Chondrocyte (in vitro differentiated cells): ENCODE measurements around the gene ATXN1L. TPM values are rescaled to one million over a fixed set of nuclear protein-coding genes. Genes with fewer than 3 reads are reported as not detected.

ENCODE experiments used
- DNase-seq: peaks from one replicate; pipeline ENCODE4 v3.0.0; 2021; ENCODE audit warnings: mixed read lengths, low spot score
- H3K27ac Mint-ChIP-seq: one replicate; pipeline ENCODE4 v1.8.0; 2021; ENCODE audit warnings: mild to moderate bottlenecking, moderate library complexity, mixed read lengths; ENCODE audit not compliant: unreplicated experiment
- H3K27me3 Mint-ChIP-seq: 2 replicates; pipeline ENCODE4 v1.8.0; 2021; ENCODE audit warnings: low read depth, mixed read lengths
- H3K36me3 Mint-ChIP-seq: 2 replicates; pipeline ENCODE4 v1.8.0; 2021; ENCODE audit warnings: low read depth, mixed read lengths
- H3K4me1 Mint-ChIP-seq: 2 replicates; pipeline ENCODE4 v1.8.0; 2021; ENCODE audit warnings: low read depth, mild to moderate bottlenecking, mixed read lengths
- H3K4me3 Mint-ChIP-seq: one replicate; pipeline ENCODE4 v1.8.0; 2021; ENCODE audit warnings: mild to moderate bottlenecking, moderate library complexity, mixed read lengths; ENCODE audit not compliant: unreplicated experiment
- H3K9me3 Mint-ChIP-seq: 2 replicates; pipeline ENCODE4 v1.8.0; 2021; ENCODE audit warnings: low read depth, mixed read lengths
- CTCF ChIP-seq: fragments of 200-600 bp; sonication (generic); IDR thresholded peaks from 2 replicates; pipeline ENCODE4 v1.5.0; 2021; ENCODE audit warnings: antibody characterized with exemption, mild to moderate bottlenecking, moderate library complexity
- total RNA-seq: library from RNA; stranded (reverse); gene quantifications from 3 replicates; pipeline ENCODE4 v1.2.1, GENCODE V29; 2021

Gene ATXN1L
- total RNA-seq, 1 donor from 2014 or later: 29.4 TPM

- H3K4me1 Mint-ChIP-seq: peaks cover 32% of the 10 kb centered on the region
- DNase-seq: no peak
- H3K9me3 Mint-ChIP-seq: no peaks in the 10 kb centered on the region
- peak overlapping the region; percentile 91 for H3K4me3 Mint-ChIP-seq
- no peaks in the 10 kb centered on the region for H3K27me3 Mint-ChIP-seq
- TF ChIP-seq CTCF: no peak
- H3K27ac Mint-ChIP-seq: peak overlapping the region; percentile 22
- peaks cover 20% of the 10 kb centered on the region for H3K36me3 Mint-ChIP-seq
Observed at GRCh38 chr16:71847096-71847495, 1.3 kb downstream of the ATXN1L start.

GRCh38 chr16:71848622-71849021 lies 2.8 kb downstream of the ATXN1L start:
- no peak for TF ChIP-seq CTCF
- Mint-ChIP-seq H3K36me3 (peaks cover 23% of the 10 kb centered on the region), H3K4me1 (peaks cover 35% of the 10 kb centered on the region), H3K27me3 (no peaks in the 10 kb centered on the region), H3K4me3 (no peak overlapping the region), H3K27ac (no peak overlapping the region), H3K9me3 (no peaks in the 10 kb centered on the region)
- DNase-seq: no peak

GRCh38 chr16:71851746-71852145 lies 6.0 kb downstream of the ATXN1L start:
- Mint-ChIP-seq H3K9me3 (no peaks in the 10 kb centered on the region), H3K4me3 (no peak overlapping the region), H3K36me3 (peaks cover 23% of the 10 kb centered on the region), H3K27ac (no peak overlapping the region), H3K4me1 (peaks cover 32% of the 10 kb centered on the region), H3K27me3 (no peaks in the 10 kb centered on the region)
- no peak for DNase-seq
- TF ChIP-seq CTCF: no peak

GRCh38 chr16:71852158-71852557 lies 6.4 kb downstream of the ATXN1L start:
- no peaks in the 10 kb centered on the region for H3K27me3 Mint-ChIP-seq
- DNase-seq: no peak
- peaks cover 23% of the 10 kb centered on the region for H3K36me3 Mint-ChIP-seq
- peaks cover 28% of the 10 kb centered on the region for H3K4me1 Mint-ChIP-seq
- no peaks in the 10 kb centered on the region for H3K9me3 Mint-ChIP-seq
- H3K27ac Mint-ChIP-seq: no peak overlapping the region
- TF ChIP-seq CTCF: no peak
- H3K4me3 Mint-ChIP-seq: no peak overlapping the region

- Mint-ChIP-seq H3K4me3 (no peak overlapping the region), H3K36me3 (peaks cover 23% of the 10 kb centered on the region), H3K4me1 (peaks cover 24% of the 10 kb centered on the region), H3K9me3 (no peaks in the 10 kb centered on the region), H3K27me3 (no peaks in the 10 kb centered on the region), H3K27ac (no peak overlapping the region)
- no peak for DNase-seq
- TF ChIP-seq CTCF: no peak
Observed at GRCh38 chr16:71852561-71852960, 6.8 kb downstream of the ATXN1L start.
